Limb (tissue), 2 donors: Measurements from ENCODE around the gene MICAL3.

Experiments
- DNase-seq, 2 donors: peaks; one replicate each; pipeline ENCODE4 v3.0.0-alpha.2; 2016; ENCODE audit errors: extremely low spot score in 2 of 2

The MICAL3 gene

GRCh38 chr22:17871726-17872458, 152.5 kb downstream of the MICAL3 start:
- DNase-seq: no peak

DNA sequence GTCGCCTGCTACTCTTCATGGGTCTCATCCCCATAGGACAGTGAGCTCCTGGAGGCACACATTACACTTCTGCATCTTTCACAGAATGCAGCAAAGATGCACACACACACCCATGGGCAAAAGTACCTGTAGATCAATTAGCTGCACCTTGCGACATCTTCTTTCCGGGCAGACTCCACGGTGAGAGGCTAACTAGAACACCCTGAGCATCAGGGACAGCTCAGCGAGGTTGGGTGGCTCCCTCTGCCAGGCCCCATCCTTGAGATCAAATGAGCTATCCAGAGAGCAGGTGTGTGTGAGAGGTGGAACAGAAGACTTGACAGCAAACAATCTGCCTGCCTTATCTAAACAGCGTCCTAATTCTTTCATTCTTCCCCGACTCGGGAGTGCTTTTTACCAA, 154.0 kb downstream of the MICAL3 start:
- no peak for DNase-seq

- DNase-seq: no peak
These were observed 154.9 kb downstream of the MICAL3 start for GRCh38 chr22:17869285-17870096.

GRCh38 chr22:17868771-17869170, 155.6 kb downstream of the MICAL3 start:
- no peak for DNase-seq

DNA sequence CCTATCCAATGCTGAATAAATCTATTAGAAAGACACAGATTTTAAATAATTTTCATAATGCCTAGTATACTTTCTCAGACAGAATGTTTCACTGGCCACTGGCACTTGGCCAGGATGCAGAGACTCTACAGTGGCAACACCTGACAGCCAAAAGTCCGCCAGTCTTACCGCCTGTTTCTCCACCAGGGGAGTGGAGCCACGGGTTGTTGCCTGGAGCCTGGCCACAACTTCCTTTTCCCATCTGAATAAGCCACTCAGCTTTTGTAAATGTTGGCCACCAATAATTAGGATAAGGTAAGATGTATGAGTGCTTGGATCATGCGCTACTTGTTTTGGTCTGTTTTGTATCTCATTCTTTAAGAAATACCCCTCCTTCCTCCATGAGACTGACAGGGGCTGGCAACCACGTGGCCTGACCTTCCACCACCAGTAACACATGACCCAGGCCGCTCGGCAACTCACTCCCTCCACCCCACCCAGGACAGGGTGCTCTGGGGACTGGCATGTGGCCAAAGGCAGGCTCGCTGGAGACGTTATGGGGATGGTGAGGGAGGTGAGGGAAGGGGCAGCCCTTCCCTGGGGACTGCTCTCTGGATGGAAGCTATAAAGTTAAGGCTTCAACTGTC, 157.1 kb downstream of the MICAL3 start:
- DNase-seq: no peak

- DNase-seq: no peak
These were observed 157.7 kb downstream of the MICAL3 start for GRCh38 chr22:17866621-17867020.

- DNase-seq: peak in 1 of 2 donors; percentile 70
These were observed 158.2 kb downstream of the MICAL3 start for GRCh38 chr22:17866127-17866526.

- DNase-seq: no peak
These were observed 158.9 kb downstream of the MICAL3 start for GRCh38 chr22:17865183-17866055.

- DNase-seq: no peak
These were observed 159.8 kb downstream of the MICAL3 start for GRCh38 chr22:17864398-17865182.

- no peak for DNase-seq
These were observed 161.6 kb downstream of the MICAL3 start for GRCh38 chr22:17862646-17863181.

- DNase-seq: no peak
These were observed 162.5 kb downstream of the MICAL3 start for GRCh38 chr22:17861909-17862308.

- DNase-seq: no peak
These were observed 164.0 kb downstream of the MICAL3 start for GRCh38 chr22:17860220-17860965.

GRCh38 chr22:17858033-17858432, 166.3 kb downstream of the MICAL3 start:
- DNase-seq: no peak

DNA sequence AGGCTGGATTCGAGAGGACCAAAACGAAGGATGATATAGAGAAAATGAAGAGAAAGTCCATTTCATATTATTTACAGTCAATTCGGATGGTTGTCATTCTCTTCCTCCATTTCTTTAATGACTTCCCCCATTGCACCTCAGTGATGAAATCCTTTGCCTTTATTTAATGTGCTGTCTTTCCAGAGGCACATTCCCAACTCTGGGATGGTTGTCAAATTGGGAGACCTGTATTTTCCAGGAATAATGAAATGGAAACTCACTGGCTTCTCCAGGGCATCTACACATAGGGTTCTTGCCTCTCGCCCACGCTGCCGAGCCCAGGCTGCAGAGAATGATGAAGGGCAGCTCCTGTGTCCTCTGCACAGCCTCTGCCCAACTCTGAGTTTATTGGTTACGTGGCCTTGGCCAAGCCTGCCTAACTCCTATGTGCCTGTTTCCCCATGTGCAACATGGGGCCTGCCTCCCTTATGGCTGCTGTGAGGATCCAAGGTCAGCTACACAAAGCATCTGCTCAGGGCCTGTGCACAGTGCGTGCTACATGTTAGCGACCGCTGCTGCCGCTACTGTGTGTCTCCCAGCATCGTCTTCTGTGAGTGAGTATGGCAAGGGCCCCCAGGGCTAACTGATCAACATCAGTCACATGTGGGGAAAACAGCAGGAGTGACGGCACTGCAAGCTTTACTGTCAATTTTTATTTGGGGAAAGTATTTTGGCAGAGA, 168.6 kb downstream of the MICAL3 start:
- no peak for DNase-seq

DNA sequence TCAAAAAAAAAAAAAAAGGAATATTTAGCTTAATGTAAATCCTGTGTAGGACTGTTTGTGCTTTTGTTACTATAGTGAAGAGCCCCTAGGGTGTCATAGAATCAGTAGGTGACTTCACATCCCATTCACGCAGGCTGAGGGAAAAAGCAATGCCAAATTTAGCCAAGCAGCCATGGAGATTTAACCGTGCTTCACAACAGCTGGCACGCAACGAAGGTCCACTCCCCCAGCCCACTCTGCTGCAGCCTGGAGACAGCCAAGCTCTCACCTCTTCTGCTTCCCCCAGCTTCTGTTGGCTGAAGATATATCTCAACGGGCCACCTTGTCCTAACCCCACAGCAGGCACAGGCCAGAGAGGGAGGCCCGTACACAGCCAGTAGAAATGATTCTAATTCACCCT, 171.3 kb downstream of the MICAL3 start:
- peak; percentile 73 to 87 for DNase-seq

DNA sequence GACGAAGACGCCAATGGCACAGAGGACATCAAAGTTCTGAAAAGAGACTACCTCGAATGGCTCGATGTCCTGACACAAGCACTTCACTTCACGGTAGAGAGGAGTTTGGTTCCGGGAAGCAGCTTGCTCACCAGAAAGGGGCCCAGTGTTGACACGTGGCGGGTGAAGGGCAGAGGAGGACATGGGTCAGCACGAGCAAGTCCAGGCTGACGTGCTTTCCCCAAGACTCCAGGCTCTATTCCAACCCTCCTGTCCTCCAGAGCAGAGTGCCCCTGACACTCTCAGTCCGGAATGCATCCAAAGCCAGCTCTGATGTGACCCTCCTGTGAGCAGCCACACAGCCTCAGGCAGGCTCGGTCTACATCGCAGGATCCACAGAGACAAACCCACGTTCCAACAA, 172.6 kb downstream of the MICAL3 start:
- no peak for DNase-seq

DNA sequence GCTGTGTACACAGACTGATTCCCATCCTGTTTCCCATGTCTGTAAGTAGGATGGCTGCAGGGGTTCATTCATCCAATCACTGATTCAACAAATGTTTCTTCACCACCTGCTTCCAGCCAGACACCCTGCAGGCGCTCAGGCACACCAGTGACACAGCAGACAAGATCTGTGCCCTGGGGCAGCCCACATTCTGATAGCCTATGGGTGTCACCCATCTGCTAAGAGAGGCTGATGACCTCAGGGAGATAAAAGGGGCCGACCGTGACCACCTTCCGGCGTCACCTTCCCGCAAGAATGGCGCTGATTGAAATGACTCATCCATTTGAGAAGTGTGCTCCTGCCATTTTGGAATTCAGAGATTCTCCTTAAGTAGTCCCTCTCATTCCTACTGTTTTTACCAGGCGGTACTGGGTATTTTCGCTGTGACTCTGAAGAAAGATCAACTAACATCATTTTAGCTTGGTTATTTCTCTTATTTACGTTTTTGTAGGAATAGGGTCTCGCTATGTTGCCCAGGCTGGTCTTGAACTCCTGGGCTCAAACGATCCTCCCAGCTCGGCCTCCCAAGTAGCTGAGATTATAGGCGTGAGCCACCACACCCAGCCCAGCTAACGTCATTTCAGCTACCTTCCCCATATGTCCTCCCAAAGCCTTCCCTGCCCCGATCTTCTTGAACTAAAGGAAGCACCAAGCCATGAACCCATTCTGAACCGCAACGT, 176.8 kb downstream of the MICAL3 start:
- no peak for DNase-seq

GRCh38 chr22:17846326-17846992, 177.9 kb downstream of the MICAL3 start:
- DNase-seq: peak in 1 of 2 donors; percentile 65
